T-helper 17 cell (primary cell): ENCODE data around the gene OR1A2. TPM values are rescaled to one million over a fixed set of nuclear protein-coding genes. Genes with fewer than 3 reads are reported as not detected.
"Not testable (repeated sequence)": the region's sequence is repeated elsewhere in the genome, so short reads cannot be mapped to it uniquely, and the experiment has no call there.

Experiments
- ATAC-seq: fragments of 150-1000 bp; cut with Tn5 transposase; 2 replicates; pipeline ENCODE4 v1.10.0; 2021; ENCODE audit warnings: mild to moderate bottlenecking, moderate library complexity
- DNase-seq, 3 donors: peaks; one replicate each; pipeline versions ENCODE4 v3.0.0 to v3.0.0-alpha.2; 2020 to 2021
- H3K9me3 ChIP-seq: one replicate; pipeline ENCODE4 v1.7.0; 2013; ENCODE audit warnings: low read length, mild to moderate bottlenecking; ENCODE audit not compliant: control insufficient read depth, poor library complexity, severe bottlenecking
- H3K27ac Mint-ChIP-seq: one replicate; pipeline ENCODE4 v1.8.0; 2022; ENCODE audit warnings: mild to moderate bottlenecking, moderate library complexity, mixed read lengths
- H3K27me3 Mint-ChIP-seq: one replicate; pipeline ENCODE4 v1.8.0; 2022; ENCODE audit warnings: mixed read lengths
- H3K36me3 Mint-ChIP-seq: one replicate; pipeline ENCODE4 v1.8.0; 2022; ENCODE audit warnings: low read depth, mixed read lengths
- H3K4me1 Mint-ChIP-seq: one replicate; pipeline ENCODE4 v1.8.0; 2022; ENCODE audit warnings: mild to moderate bottlenecking, mixed read lengths
- H3K4me3 Mint-ChIP-seq: one replicate; pipeline ENCODE4 v1.8.0; 2022; ENCODE audit warnings: mild to moderate bottlenecking, moderate library complexity, mixed read lengths
- total RNA-seq, 4 donors: library from RNA in 2 of 4; stranded (reverse) in 2 of 4; gene quantifications; one replicate each; pipeline ENCODE4 v1.2.3 and lab custom pipeline; 2022 to 2026

The OR1A2 gene
- total RNA-seq, 2 donors from 2014 or later: not detected

DNA sequence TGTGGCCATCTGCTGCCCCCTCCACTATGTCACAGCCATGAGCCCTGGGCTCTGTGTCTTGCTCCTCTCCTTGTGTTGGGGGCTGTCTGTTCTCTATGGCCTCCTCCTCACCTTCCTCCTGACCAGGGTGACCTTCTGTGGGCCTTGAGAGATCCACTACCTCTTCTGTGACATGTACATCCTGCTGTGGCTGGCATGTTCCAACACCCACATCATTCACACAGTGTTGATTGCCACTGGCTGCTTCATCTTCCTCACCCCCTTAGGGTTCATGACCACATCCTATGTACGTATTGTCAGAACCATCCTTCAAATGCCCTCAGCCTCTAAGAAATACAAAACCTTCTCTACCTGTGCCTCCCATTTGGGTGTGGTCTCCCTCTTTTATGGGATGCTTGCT is 43.7 kb downstream of the OR1A2 start:
- not testable (repeated sequence) for H3K9me3 ChIP-seq, H3K4me3 Mint-ChIP-seq, H3K36me3 Mint-ChIP-seq, H3K27me3 Mint-ChIP-seq, DNase-seq, H3K4me1 Mint-ChIP-seq, H3K27ac Mint-ChIP-seq, ATAC-seq

DNA sequence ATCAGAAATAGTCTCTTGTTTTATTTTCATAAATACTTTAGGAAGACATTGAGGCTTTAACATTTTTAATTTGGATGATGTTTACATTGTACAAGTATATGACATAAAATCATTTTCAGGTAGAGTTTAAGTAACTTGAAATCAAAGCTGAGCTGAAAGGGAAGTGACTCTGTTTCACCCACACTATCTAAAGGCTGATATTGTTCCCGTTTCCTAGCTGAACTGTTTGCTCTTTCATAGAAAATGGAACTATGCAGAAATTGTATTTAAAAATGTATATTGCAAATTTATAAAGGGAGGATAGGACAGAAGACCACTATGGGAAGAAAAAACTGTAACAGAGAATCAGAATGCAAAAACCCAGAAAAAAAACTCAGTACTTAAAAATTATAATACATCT is 47.5 kb downstream of the OR1A2 start:
- DNase-seq, H3K36me3 Mint-ChIP-seq, H3K4me3 Mint-ChIP-seq, H3K9me3 ChIP-seq, H3K27me3 Mint-ChIP-seq, H3K4me1 Mint-ChIP-seq, ATAC-seq, H3K27ac Mint-ChIP-seq: not testable (repeated sequence)

Other genes starting within 250 kb of the OR1A2 start
- not detected for gene OR1D5, start 133.9 kb upstream of the OR1A2 start, total RNA-seq
- not detected for gene OR1D2, start 93.1 kb upstream of the OR1A2 start, total RNA-seq
- not detected for gene OR1G1, start 70.0 kb upstream of the OR1A2 start, total RNA-seq
- gene OR1A1, start 10.1 kb downstream of the OR1A2 start, total RNA-seq: not detected
- gene OR3A1, start 100.8 kb downstream of the OR1A2 start, total RNA-seq: not detected
- 1 to 10 TPM; 1.1 TPM for gene OR3A2, start 188.8 kb downstream of the OR1A2 start, total RNA-seq
- gene OR1E1, start 200.9 kb downstream of the OR1A2 start, total RNA-seq: not detected
- gene OR3A3, start 213.9 kb downstream of the OR1A2 start, total RNA-seq: not detected
- gene OR1E2, start 236.3 kb downstream of the OR1A2 start, total RNA-seq: not detected